NCI-H82 (cell line): ENCODE measurements around the gene CNST.
A peak's percentile ranks its signal among the peaks of the same experiment; 100 is the strongest.
"Not testable (repeated sequence)": the region's sequence is repeated elsewhere in the genome, so short reads cannot be mapped to it uniquely, and the experiment has no call there.

Experiments
- DNase-seq: peaks from one replicate; lab custom pipeline; 2025; lab: John Stamatoyannopoulos, UW

CNST gene

DNA sequence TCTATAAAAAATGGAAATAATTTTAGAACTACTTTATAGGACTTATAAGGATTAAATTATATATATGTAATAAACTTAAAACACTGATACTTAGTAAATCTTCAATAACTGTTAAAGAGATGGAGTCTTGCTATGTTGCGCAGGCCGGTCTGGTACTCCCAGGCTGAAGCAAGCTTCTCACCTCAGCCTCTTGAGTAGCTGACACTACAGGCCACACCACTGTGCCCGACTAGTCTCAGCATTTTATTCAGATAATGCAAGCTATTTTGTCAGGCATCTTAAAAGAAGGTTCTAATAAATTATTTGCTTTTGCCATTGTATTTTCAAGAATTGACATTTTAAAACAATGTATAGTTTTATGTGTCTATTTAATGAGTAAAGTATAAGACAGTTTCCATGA is 20.8 kb downstream of the CNST start:
- DNase-seq, result no peak

DNA sequence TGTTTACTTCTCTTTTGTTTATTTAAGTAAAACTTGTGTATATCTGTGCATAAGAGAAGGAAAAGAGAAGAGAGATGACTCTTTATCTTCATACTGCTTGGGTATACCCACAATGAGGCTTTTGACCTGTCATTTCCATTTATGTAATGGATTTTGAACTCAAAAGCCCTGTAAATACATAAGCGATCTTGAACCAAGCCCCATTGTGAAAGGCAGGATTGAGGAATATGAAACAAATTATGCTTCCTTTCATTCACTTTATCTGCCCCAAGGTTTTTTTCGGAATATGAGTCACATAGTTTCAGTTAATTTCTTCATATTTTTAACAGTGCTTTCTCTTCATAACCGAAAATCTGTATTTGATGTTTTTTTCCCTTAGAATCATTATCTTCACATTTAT is 21.4 kb downstream of the CNST start:
- DNase-seq, result no peak

DNA sequence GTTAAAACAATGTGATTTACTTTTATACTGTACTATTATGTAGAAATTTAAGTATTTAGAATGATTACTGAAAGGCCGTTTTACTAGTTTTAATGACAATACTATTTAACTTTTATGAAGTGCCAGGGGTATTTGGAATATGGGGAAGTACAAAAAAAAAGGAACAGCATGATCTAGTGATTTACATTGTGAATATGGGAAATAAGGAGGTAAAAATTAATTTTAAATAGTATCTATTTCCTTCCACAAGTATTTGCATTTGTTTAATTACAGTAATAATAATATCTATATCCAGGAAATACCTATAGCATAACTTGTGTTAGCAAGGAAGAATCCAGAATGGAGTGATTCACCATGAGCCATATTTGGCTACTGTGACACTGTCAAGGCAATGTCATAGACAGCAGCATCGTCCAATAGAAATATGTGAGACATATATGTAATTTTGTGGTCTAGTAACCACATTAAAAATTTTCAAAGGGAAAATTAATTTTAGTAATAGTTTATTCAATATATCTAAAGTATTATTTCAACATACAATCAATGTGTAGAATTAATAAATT is 22.0 kb downstream of the CNST start:
- no peak for DNase-seq

DNA sequence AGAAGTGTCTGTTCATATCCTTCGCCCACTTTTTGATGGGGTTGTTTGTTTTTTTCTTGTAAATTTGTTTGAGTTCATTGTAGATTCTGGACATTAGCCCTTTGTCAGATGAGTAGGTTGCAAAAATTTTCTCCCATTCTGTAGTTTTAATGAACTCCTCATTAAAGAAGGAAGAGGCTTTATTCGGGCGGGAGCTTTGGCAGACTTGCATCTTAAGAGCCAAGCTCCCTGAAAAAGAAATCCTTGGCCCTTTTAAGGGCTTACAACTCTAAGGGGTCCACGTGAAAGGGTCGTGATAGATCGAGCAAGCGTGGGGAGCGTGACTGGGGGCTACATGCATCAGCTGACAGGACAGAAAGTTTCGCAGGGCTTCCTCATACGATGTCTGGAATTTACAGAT is 23.7 kb downstream of the CNST start:
- DNase-seq, result not testable (repeated sequence)

DNA sequence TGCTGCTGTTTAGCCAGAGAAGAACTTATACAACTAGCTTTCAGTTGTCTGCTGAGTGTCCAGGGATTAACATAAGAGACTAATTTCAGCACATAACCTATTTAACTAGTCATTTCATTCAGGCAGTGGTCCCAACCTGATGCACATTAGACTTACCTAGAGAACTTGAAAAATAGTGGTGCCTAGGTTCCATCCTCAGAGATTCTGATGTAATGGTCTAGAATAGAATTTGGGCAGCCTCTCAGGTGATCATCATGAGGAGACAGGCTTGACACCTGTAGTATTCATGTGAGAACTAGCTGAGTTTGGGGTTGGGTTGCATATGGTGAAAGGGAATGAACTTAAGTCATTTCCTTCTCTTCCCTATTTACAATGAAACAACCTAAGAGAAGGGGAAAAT is 24.8 kb downstream of the CNST start:
- DNase-seq, result no peak

DNA sequence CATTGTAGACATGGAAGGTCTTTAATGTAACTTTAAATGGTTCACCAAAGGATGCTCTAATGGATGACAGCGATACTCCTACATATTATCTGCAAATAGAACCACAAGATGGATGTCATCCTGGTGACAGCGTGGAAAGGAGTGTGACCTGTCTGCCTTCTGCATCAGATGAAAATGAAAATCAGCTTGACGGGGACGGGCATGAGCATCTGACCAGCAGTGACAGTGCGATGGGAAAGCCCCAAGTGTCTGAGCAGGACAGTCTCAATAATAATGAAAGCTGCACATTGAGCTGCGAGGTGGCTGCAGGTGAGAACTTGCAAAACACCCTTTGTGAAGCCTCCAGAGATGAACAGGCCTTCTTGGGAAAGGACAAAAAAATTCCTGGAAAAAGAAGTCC is 25.2 kb downstream of the CNST start:
- no peak for DNase-seq

DNA sequence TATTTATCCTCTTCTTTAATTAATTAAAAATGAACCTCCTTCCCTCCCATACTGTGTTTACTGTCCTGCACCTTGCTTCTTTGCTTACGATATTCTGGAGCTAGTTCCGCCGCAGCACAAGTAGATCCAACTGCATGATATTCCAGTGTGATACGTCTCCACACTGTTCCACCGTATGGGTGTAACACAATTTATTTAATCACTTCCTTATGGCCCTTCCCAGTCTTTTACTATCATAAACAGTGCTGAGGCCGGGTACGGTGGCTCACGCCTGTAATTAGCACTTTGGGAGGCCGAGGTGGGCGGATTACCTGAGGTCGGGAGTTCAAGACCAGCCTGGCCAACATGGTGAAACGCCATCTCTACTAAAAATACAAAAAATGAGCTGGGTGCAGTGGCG is 25.7 kb downstream of the CNST start:
- DNase-seq, result no peak

DNA sequence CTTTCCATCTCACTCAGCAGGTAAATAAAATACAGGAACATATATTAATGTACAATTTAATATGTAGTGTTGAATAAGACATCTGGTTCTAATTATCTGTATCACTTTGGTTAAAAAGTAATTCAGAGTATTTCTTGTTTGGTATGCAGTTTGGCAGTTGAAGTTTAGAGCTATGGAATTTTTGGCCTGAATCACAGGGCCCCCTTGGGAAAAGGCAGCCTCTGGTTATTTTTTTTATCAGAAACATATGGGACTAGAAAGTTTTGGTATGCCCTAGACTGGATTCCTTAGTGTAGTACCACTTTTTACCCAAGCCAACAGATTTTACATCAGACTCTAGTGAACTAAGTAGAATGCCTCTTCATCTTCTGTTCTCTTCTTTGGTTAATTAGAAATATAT is 26.4 kb downstream of the CNST start:
- DNase-seq, result no peak

DNA sequence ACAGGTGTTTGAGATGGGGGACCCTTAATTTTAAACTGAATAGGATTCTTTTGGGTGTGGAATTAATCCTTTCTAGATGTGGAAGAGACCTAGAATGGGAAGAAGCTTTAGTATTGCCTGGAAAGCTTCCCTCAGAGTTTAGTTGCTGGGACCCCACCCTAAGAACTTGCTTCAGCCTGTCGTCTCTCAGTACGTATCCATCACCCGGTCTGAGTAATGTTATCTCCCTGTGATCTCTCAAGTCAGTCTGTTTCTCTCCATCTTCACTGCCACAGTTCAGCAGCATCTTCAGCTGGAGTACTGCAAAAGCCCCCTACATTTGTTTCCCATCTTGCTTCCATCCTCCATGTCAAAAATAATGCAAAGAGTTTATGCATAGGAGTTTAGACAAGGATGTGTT is 28.9 kb downstream of the CNST start:
- no peak for DNase-seq

DNA sequence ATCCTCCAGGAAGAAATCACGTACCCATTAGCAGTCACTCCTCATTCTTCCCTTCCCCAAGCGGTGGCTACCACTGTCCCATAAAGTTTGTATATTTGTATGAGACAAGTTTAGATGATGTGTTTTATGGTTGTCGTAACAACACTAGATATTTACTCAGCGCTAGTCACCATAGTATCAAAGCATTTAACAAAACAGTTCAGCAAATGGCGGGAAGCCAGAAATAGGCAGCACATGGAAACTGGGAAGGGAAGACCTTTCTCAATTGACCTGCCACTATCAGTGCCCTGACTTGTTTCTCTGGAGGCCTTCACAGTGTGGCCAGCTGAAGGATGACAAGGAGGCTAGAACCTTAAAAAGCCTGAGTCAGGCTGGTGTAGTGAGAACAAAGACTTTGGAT is 31.1 kb downstream of the CNST start:
- no peak for DNase-seq

DNA sequence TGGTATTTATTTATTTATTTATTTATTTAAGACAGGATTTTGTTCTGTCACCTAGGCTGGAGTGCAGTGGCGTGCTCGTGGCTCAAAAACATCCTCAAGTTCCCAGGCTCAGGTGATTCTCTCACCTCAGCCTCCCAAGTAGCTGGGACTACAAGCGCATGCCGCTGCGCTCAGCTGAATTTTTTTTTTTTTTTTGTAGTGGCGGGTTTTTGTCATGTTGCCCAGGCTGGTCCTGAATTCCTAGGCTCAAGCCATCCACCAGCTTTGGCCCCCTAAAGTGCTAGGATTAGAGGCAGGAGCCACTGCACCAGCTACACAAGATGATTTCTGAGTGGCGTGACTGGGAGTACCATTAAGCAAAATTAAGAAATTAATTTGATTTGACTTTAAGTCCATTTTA is 31.7 kb downstream of the CNST start:
- no peak for DNase-seq

DNA sequence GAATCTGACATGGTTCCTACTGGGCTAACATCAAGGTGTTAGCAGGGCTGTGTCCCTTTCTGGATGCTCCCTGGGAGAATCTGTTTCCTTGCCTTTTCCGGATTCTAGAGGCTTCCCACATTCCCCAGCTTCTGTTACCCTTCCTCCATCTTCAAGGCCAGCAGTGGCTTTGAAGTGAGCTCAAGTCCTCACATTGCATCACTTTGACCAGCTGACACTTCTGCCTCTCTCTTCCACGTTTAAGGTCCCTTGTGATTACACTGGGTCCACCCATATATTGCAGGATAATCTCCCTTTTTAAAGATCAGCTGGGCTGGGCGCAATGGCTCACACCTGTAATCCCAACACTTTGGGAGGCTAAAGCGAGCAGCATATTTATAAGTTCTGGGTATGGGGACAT is 33.1 kb downstream of the CNST start:
- peak; percentile 64 for DNase-seq

DNA sequence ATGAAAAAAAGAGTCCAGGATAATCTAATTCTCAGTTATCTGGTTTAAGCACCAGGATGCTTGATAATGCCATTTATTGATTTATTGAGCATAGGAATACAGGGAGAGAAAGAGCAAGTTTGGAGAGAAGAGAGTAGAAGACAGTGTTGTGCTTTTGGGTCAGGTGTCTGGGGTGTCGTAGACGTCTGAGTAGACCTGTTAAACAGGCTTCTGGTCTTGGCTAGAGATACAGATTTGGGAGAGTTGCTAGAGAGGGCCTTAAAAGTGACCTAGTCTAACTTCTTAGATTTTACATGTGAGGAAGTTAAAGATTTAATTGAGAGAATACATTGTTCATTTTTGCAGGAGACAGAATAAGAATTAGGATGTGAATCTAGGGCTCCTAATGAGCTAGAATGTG is 34.3 kb downstream of the CNST start:
- no peak for DNase-seq

DNA sequence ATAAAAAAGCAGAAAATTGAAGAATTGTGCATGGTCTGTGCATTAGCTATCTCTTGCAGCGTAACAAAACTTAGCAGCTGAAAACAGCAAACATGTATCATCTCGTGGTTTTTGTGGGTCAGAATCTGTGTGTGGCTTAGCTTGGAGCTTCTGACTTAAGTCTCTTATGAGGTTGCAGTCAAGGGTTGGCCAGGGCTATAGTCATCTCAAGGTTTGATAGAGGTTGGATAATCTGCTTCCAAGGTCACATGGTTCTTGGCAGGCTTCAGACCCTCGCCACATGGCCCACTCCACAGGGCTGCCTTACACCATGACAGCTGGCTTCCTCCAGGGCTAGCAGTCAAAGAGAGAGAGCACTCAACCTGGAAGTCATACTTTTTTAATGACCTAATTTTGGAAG is 35.9 kb downstream of the CNST start:
- peak; percentile 79 for DNase-seq

DNA sequence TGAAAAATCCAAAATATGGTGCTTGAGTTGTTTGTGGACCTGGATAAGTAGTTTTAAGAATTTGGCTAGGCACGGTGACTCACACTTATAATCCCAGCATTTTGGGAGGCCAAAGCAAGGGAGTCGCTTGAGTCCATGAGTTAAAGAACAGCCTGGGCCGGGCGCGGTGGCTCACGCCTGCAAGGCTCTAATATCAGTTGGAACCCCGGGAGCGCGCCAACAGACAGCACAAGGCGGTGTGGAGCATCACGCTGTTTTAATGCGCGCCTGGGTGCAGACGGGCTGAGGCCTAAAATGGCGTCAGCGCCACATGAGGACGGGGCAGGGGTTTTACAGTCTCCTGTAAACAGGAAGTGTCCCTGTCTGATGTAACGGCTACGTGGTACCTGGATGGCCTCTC is 39.0 kb downstream of the CNST start:
- not testable (repeated sequence) for DNase-seq

DNA sequence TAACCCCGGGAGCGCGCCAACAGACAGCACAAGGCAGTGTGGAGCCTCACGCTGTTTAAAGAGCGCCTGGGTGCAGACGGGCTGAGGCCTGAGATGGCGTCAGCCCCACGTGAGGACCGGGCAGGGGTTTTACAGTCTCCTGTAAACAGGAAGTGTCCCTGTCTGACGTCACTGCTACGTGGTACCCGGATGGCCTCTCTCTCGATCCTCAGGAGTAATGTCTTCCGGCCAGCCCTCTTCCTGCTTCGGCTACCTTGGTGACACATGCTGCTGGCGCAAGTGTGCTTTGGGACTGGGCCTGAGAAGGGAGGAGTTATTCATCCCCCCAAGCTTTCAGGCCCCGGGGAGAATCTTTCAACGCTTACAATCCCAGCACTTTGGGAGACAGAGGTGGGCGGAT is 41.2 kb downstream of the CNST start:
- DNase-seq, result no peak

DNA sequence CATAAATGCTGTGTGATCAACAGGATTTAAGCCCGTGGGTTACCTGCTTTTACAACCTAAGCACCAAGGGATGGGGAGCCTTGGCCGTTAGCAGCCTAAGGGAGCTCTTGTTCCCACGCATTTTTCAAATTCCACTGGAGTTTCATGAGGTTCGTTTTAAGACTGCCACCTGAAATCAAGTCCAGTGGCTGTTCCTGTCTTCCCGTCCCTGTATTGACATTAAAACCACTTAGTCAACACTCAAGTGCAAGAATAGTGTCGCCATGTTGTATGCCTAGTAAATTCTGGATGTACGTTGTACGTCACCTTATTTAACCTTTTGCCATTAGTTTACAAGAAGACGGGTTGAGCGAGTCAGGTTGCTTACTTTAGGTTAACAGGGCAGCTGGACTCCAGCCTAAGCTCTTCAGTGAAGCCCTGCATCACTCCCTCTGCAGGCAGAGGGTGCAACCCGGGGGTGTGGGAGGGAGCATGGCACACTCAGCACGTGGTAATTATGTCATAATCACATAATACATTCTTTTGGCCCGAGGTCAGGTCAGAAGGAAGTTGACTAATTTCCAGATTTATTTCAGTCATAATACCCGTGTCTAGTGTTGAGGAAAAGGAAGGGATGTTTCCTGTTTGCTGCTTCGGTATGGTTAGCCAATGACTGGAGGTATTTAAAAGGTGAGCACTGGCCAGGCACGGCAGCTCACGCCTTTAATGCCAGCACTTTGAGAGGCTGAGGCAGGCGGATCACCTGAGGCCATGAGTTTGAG is 42.5 kb downstream of the CNST start:
- peak; percentile 36 for DNase-seq

DNA sequence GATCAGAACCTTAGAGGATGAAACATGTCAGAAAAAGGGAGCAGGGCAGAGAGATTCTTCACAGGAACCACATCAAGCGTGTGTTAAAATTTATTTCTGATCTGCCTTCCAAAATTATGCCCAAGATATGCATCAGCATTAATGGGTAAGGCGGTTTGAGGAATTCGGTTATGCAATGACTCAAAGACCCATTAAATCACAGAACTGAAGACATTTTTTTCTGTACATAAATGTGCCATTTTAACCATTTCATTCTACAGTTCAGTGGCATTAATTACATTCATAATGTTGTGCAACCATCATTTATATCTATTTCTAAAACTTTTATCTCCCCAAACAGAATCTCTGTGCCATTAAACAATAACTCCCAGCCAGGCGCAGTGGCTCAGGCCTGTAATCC is 43.4 kb downstream of the CNST start:
- DNase-seq, result no peak

DNA sequence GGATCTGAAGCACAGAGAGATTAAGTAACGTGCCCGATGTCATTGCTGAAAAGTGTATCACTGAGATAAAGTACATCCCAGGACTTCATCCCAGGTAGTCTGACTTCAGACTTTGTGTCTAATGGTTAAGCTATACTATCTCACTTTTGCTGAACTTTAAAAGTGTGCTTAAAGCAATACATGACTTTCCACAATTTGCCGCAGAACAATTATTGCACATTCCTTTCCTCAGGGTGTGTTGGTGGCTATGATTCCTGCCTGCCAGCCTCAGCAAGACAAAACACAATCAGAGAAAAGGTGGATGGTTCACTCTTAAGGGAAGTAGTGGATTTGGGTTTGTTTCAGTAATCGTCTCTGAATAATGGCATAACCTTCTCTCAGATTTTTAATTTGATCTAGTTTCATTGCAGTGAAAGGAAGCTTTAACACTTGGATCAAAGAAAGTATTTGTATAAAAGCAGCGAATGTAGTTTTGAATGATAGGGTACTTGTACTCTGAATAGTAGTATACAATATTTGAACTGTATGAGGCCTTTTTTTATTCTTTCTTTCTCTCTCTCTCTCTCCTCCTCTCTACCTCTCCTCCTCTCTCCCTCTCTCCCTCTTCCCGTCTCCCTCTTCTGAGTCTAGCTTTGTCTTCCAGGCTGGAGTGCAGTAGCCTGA is 47.0 kb downstream of the CNST start:
- DNase-seq, result peak; percentile 60

DNA sequence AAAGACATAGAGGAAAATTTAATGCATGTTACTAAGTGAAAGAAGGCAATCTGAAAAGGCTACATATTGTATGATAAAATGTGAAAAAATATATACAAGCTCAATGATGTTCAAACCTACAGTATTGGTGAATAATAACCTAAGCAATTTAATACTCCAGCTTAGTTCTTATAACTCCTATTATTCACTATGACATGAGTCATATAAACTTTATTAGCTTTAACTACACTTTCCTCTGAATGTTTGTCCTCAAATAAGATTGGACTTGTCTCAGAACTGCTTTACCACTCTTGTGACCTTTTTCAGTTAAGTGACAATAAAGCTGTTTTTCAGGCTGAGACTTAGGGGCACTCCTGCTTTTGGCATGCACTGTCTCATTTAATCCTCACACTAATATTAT is 50.9 kb downstream of the CNST start:
- no peak for DNase-seq

DNA sequence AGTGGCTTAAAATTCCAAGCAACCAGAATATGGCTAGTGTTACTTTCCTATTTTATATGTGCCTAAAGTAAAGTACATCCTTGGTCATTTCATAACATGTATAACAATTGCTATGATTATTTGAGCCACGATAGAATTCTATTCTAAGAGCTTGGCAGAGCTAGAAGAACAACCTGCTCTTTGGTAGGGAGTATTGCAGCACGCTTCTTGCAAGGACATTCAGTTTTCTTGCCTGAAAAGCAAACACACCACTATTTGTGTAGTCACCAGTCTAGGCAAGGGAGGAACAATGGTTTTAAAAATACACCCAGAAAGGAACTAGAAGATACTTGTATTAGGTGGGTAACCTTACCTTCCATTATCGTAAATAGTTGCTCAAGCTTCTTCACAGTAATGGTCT is 51.5 kb downstream of the CNST start:
- DNase-seq, result no peak

DNA sequence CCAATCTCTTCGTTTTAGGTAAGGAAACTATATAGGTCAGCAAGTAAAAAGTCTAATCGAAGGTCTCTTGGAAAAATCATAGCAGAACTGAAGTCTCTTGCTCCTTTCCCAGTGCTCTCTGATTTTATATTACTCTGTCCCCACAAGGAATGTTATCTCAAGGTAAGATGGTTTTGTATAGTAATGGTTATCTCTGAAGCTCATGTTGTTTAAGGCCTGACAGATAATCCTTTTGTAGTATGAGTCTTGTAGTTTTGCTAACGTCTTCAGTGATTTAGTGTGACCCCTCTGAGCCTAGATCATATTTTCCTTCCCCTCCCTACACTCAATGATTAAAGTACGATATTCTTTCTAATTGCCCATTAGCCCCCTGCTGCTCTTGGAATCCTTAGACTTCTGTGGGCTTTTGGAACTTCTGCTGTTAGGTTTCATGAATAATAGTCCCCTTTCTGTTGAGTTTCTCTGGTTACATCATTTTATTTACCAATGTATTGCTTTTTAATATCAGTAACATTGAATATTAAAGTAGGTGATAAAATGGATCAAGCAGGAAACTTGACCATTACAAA is 52.1 kb downstream of the CNST start:
- no peak for DNase-seq

DNA sequence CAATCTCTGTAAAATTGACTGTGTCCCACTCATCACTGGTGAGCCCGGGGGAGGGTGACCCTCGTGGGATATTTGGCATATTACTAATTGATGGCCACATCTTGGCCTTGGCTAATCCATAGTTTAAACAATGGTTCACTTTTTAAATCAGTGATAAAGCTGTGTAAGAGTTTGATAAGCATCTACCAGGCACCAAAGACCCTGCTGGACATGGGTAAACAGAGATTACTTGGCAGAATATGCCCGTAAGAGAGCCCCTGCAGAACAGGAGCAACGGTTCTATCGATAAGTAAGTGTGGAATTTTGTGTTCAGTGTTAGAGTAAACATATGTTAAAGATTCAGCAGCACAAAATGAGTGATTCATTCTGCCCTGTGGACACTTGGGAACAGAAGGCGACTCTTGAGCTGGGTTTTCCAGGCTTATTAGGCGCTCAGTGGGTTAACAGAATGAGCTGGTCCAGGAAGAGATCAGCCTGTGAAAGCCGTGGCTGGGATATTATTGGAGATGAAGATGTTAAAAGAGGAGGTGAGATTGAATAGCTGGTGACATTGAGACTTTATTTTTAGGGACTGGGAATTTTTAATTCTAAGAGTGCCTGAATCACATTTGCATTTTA is 55.9 kb downstream of the CNST start:
- DNase-seq, result peak; percentile 31
